Muscle layer of duodenum (tissue), 2 donors: ENCODE measurements around the gene PREX1.
"Not testable (repeated sequence)": the region's sequence is repeated elsewhere in the genome, so short reads cannot be mapped to it uniquely, and the experiment has no call there.

Experiments used
- H3K27ac ChIP-seq: one replicate; pipeline ENCODE4 v1.7.0; 2013; ENCODE audit warnings: mild to moderate bottlenecking, low read length
- H3K27me3 ChIP-seq: one replicate; pipeline ENCODE4 v1.7.0; 2013; ENCODE audit warnings: low read depth, mild to moderate bottlenecking, control low read depth, low read length
- H3K36me3 ChIP-seq, 2 donors: one replicate each; pipeline ENCODE4 v1.7.0; 2013; ENCODE audit warnings: low read length in 2 of 2, control low read depth in 1 of 2, mild to moderate bottlenecking in 1 of 2; ENCODE audit not compliant: insufficient read depth in 2 of 2, control insufficient read depth in 1 of 2
- H3K4me1 ChIP-seq, 2 donors: one replicate each; pipeline ENCODE4 v1.7.0; 2013; ENCODE audit warnings: low read length in 2 of 2, mild to moderate bottlenecking in 2 of 2, control low read depth in 1 of 2, moderate library complexity in 1 of 2; ENCODE audit not compliant: insufficient read depth in 2 of 2, control insufficient read depth in 1 of 2
- H3K4me3 ChIP-seq, 2 donors: one replicate each; pipeline ENCODE4 v1.7.0; 2013; ENCODE audit warnings: low read length in 2 of 2, low read depth in 1 of 2, mild to moderate bottlenecking in 1 of 2
- H3K9me3 ChIP-seq, 2 donors: one replicate each; pipeline ENCODE4 v1.7.0; 2013; ENCODE audit warnings: low read length in 2 of 2, control low read depth in 1 of 2, mild to moderate bottlenecking in 1 of 2; ENCODE audit not compliant: control insufficient read depth in 1 of 2
- donor health status: healthy.

The PREX1 gene

GRCh38 chr20:48766961-48767960 lies 60.5 kb downstream of the PREX1 start:
- H3K36me3 ChIP-seq, result no peaks in the 10 kb centered on the region
- H3K27ac ChIP-seq, result no peak overlapping the region
- peaks cover 4 to 9% of the 10 kb centered on the region in 2 donors for H3K4me1 ChIP-seq
- H3K4me3 ChIP-seq, result no peak overlapping the region
- H3K9me3 ChIP-seq, result no peaks in the 10 kb centered on the region
- no peaks in the 10 kb centered on the region for H3K27me3 ChIP-seq

GRCh38 chr20:48766205-48766604 lies 61.6 kb downstream of the PREX1 start:
- Histone ChIP-seq H3K27ac (no peak overlapping the region), H3K27me3 (no peaks in the 10 kb centered on the region), H3K36me3 (no peaks in the 10 kb centered on the region), H3K4me3 (no peak overlapping the region), H3K4me1 (peaks cover 3 to 9% of the 10 kb centered on the region in 2 donors), H3K9me3 (no peaks in the 10 kb centered on the region)

- Histone ChIP-seq H3K4me3 (no peak overlapping the region), H3K27ac (no peak overlapping the region), H3K4me1 (peaks cover 0 to 16% of the 10 kb centered on the region in 2 donors), H3K9me3 (no peaks in the 10 kb centered on the region), H3K27me3 (no peaks in the 10 kb centered on the region), H3K36me3 (no peaks in the 10 kb centered on the region)
These were observed 62.4 kb downstream of the PREX1 start for GRCh38 chr20:48765359-48765758.

- Histone ChIP-seq H3K4me1 (peaks cover 0 to 10% of the 10 kb centered on the region in 2 donors), H3K36me3 (no peaks in the 10 kb centered on the region), H3K9me3 (no peaks in the 10 kb centered on the region), H3K4me3 (no peak overlapping the region), H3K27me3 (no peaks in the 10 kb centered on the region), H3K27ac (peak overlapping the region; percentile 6)
These were observed 64.4 kb downstream of the PREX1 start for GRCh38 chr20:48763216-48763914.

- H3K27me3 ChIP-seq, result no peaks in the 10 kb centered on the region
- H3K9me3 ChIP-seq, result no peaks in the 10 kb centered on the region
- peak overlapping the region; percentile 26 for H3K27ac ChIP-seq
- peaks cover 0 to 10% of the 10 kb centered on the region in 2 donors for H3K4me1 ChIP-seq
- no peaks in the 10 kb centered on the region for H3K36me3 ChIP-seq
- H3K4me3 ChIP-seq, result no peak overlapping the region
These were observed 65.9 kb downstream of the PREX1 start for GRCh38 chr20:48761874-48762273.

- Histone ChIP-seq H3K27ac (peak overlapping the region; percentile 54), H3K36me3 (no peaks in the 10 kb centered on the region), H3K4me1 (peaks cover 0 to 10% of the 10 kb centered on the region in 2 donors), H3K4me3 (no peak overlapping the region), H3K27me3 (no peaks in the 10 kb centered on the region), H3K9me3 (no peaks in the 10 kb centered on the region)
These were observed 66.6 kb downstream of the PREX1 start for GRCh38 chr20:48761023-48761785.

- Histone ChIP-seq H3K36me3 (no peaks in the 10 kb centered on the region), H3K4me3 (no peak overlapping the region), H3K27ac (peak overlapping the region; percentile 54), H3K27me3 (no peaks in the 10 kb centered on the region), H3K9me3 (peaks cover 2 to 4% of the 10 kb centered on the region in 2 donors), H3K4me1 (peaks cover 0 to 10% of the 10 kb centered on the region in 2 donors)
These were observed 67.3 kb downstream of the PREX1 start for GRCh38 chr20:48760403-48760983.

GRCh38 chr20:48759631-48760245 lies 68.1 kb downstream of the PREX1 start:
- Histone ChIP-seq H3K9me3 (peaks cover 6 to 11% of the 10 kb centered on the region in 2 donors), H3K4me1 (peaks cover 0 to 10% of the 10 kb centered on the region in 2 donors), H3K36me3 (no peaks in the 10 kb centered on the region), H3K27me3 (no peaks in the 10 kb centered on the region), H3K27ac (no peak overlapping the region), H3K4me3 (no peak overlapping the region)

GRCh38 chr20:48758206-48758820 lies 69.5 kb downstream of the PREX1 start:
- Histone ChIP-seq H3K36me3 (no peaks in the 10 kb centered on the region), H3K27ac (no peak overlapping the region), H3K4me1 (peaks cover 0 to 10% of the 10 kb centered on the region in 2 donors), H3K9me3 (peaks cover 6 to 11% of the 10 kb centered on the region in 2 donors), H3K27me3 (no peaks in the 10 kb centered on the region), H3K4me3 (no peak overlapping the region)

GRCh38 chr20:48756774-48757173 lies 71.0 kb downstream of the PREX1 start:
- H3K4me3 ChIP-seq, H3K36me3 ChIP-seq, H3K27ac ChIP-seq, H3K27me3 ChIP-seq, H3K4me1 ChIP-seq: not testable (repeated sequence)
- H3K9me3 ChIP-seq, result peaks cover 6 to 11% of the 10 kb centered on the region in 2 donors
